ENCODE measurements around the gene MYOM3. TPM values are rescaled to one million over a fixed set of nuclear protein-coding genes. Genes with fewer than 3 reads are reported as not detected.

Gene MYOM3
- polyA plus RNA-seq = under 1 TPM; 0.27 to 0.37 TPM

GRCh38 chr1:24111996-24112779 is at the start of gene MYOM3:
Gene MYOM3, minus strand, starts transcription at chr1:24112135. Its CDS starts 3,499 bp downstream, at chr1:24108636.
- peaks cover 4 to 28% of the 10 kb centered on the region in 2 donors for H3K4me1 ChIP-seq (ENCODE audit: control insufficient read depth in 2 of 2, insufficient read depth in 2 of 2, low read length in 1 of 2)
- WGBS, 2 donors = 32 to 44% methylated on average over 27 of the region's 27 CpGs
- H3K27ac ChIP-seq (ENCODE audit: low read depth in 2 of 2, low read length in 1 of 2) = peak within 1 kb of the TSS in 1 of 2 donors; percentile 56
- H3K4me3 ChIP-seq (ENCODE audit: low read depth in 1 of 2, low read length in 2 of 2) = no peak within 1 kb of the TSS
- H3K9me3 ChIP-seq (ENCODE audit: control insufficient read depth in 2 of 2, insufficient read depth in 1 of 2, low read depth in 1 of 2, low read length in 1 of 2) = no peaks in the 10 kb centered on the region
- no peaks in the 10 kb centered on the region for H3K36me3 ChIP-seq (ENCODE audit: control insufficient read depth in 2 of 2, insufficient read depth in 2 of 2, low read length in 1 of 2)
- H3K27me3 ChIP-seq (ENCODE audit: control insufficient read depth in 1 of 2, insufficient read depth in 2 of 2, low read length in 2 of 2) = no peaks in the 10 kb centered on the region

- 86 to 87% methylated on average over 4 of the region's 4 CpGs for WGBS, 2 donors
- Histone ChIP-seq H3K4me1 (ENCODE audit: control insufficient read depth in 2 of 2, insufficient read depth in 2 of 2, low read length in 1 of 2) (no peaks in the 10 kb centered on the region), H3K36me3 (ENCODE audit: control insufficient read depth in 2 of 2, insufficient read depth in 2 of 2, low read length in 1 of 2) (peaks cover 5 to 16% of the 10 kb centered on the region in 2 donors), H3K27me3 (ENCODE audit: control insufficient read depth in 1 of 2, insufficient read depth in 2 of 2, low read length in 2 of 2) (no peaks in the 10 kb centered on the region), H3K27ac (ENCODE audit: low read depth in 2 of 2, low read length in 1 of 2) (no peak overlapping the region), H3K9me3 (ENCODE audit: control insufficient read depth in 2 of 2, insufficient read depth in 1 of 2, low read depth in 1 of 2, low read length in 1 of 2) (no peaks in the 10 kb centered on the region), H3K4me3 (ENCODE audit: low read depth in 1 of 2, low read length in 2 of 2) (no peak overlapping the region)
Observed at GRCh38 chr1:24161270-24161669, 49.3 kb upstream of the MYOM3 start.

DNA sequence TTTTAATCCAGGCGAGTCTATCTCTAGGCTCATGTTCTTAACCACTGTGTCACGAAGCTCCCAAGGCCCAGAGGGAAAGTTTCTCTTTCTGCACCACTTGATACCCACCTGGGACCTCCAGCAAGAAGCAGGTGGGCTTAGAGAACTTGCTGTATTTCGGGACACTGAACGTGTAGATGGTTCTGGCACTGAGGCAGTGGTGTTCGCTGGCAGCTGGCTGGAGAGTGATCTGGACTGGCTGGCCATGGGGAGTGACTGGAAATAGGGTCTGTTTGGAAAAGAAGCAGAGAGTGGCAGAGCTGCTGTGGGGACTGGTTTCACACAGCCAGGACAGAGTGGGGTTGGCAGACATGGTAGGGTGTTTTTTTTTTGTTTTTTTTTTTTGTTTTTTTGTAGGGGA is 47.4 kb upstream of the MYOM3 start:
- Histone ChIP-seq H3K36me3 (ENCODE audit: control insufficient read depth in 2 of 2, insufficient read depth in 2 of 2, low read length in 1 of 2) (peaks cover 0 to 14% of the 10 kb centered on the region in 2 donors), H3K9me3 (ENCODE audit: control insufficient read depth in 2 of 2, insufficient read depth in 1 of 2, low read depth in 1 of 2, low read length in 1 of 2) (no peaks in the 10 kb centered on the region), H3K27me3 (ENCODE audit: control insufficient read depth in 1 of 2, insufficient read depth in 2 of 2, low read length in 2 of 2) (no peaks in the 10 kb centered on the region), H3K27ac (ENCODE audit: low read depth in 2 of 2, low read length in 1 of 2) (no peak overlapping the region), H3K4me3 (ENCODE audit: low read depth in 1 of 2, low read length in 2 of 2) (no peak overlapping the region), H3K4me1 (ENCODE audit: control insufficient read depth in 2 of 2, insufficient read depth in 2 of 2, low read length in 1 of 2) (peaks cover 0 to 3% of the 10 kb centered on the region in 2 donors)
- WGBS, 2 donors = 85 to 88% methylated on average over 5 of the region's 5 CpGs

- Histone ChIP-seq H3K4me3 (ENCODE audit: low read depth in 1 of 2, low read length in 2 of 2) (no peak overlapping the region), H3K9me3 (ENCODE audit: control insufficient read depth in 2 of 2, insufficient read depth in 1 of 2, low read depth in 1 of 2, low read length in 1 of 2) (no peaks in the 10 kb centered on the region), H3K27ac (ENCODE audit: low read depth in 2 of 2, low read length in 1 of 2) (no peak overlapping the region), H3K4me1 (ENCODE audit: control insufficient read depth in 2 of 2, insufficient read depth in 2 of 2, low read length in 1 of 2) (peaks cover 0 to 3% of the 10 kb centered on the region in 2 donors), H3K27me3 (ENCODE audit: control insufficient read depth in 1 of 2, insufficient read depth in 2 of 2, low read length in 2 of 2) (no peaks in the 10 kb centered on the region), H3K36me3 (ENCODE audit: control insufficient read depth in 2 of 2, insufficient read depth in 2 of 2, low read length in 1 of 2) (peaks cover 0 to 14% of the 10 kb centered on the region in 2 donors)
- whole genome bisulfite sequencing, 2 donors = 86% methylated on average over 6 of the region's 6 CpGs
Observed at GRCh38 chr1:24157918-24158481, 46.1 kb upstream of the MYOM3 start.

- WGBS, 2 donors = 95% methylated on average over 18 of the region's 18 CpGs
- Histone ChIP-seq H3K27ac (ENCODE audit: low read depth in 2 of 2, low read length in 1 of 2) (no peak overlapping the region), H3K27me3 (ENCODE audit: control insufficient read depth in 1 of 2, insufficient read depth in 2 of 2, low read length in 2 of 2) (no peaks in the 10 kb centered on the region), H3K4me1 (ENCODE audit: control insufficient read depth in 2 of 2, insufficient read depth in 2 of 2, low read length in 1 of 2) (peaks cover 0 to 3% of the 10 kb centered on the region in 2 donors), H3K9me3 (ENCODE audit: control insufficient read depth in 2 of 2, insufficient read depth in 1 of 2, low read depth in 1 of 2, low read length in 1 of 2) (no peaks in the 10 kb centered on the region), H3K4me3 (ENCODE audit: low read depth in 1 of 2, low read length in 2 of 2) (no peak overlapping the region), H3K36me3 (ENCODE audit: control insufficient read depth in 2 of 2, insufficient read depth in 2 of 2, low read length in 1 of 2) (peaks cover 0 to 14% of the 10 kb centered on the region in 2 donors)
Observed at GRCh38 chr1:24156542-24157260, 44.8 kb upstream of the MYOM3 start.

GRCh38 chr1:24155011-24155782 is 43.3 kb upstream of the MYOM3 start:
- Histone ChIP-seq H3K36me3 (ENCODE audit: control insufficient read depth in 2 of 2, insufficient read depth in 2 of 2, low read length in 1 of 2) (peaks cover 0 to 14% of the 10 kb centered on the region in 2 donors), H3K27me3 (ENCODE audit: control insufficient read depth in 1 of 2, insufficient read depth in 2 of 2, low read length in 2 of 2) (no peaks in the 10 kb centered on the region), H3K4me3 (ENCODE audit: low read depth in 1 of 2, low read length in 2 of 2) (no peak overlapping the region), H3K27ac (ENCODE audit: low read depth in 2 of 2, low read length in 1 of 2) (no peak overlapping the region), H3K4me1 (ENCODE audit: control insufficient read depth in 2 of 2, insufficient read depth in 2 of 2, low read length in 1 of 2) (peaks cover 0 to 3% of the 10 kb centered on the region in 2 donors), H3K9me3 (ENCODE audit: control insufficient read depth in 2 of 2, insufficient read depth in 1 of 2, low read depth in 1 of 2, low read length in 1 of 2) (no peaks in the 10 kb centered on the region)
- 45 to 46% methylated on average over 11 of the region's 11 CpGs for WGBS, 2 donors

DNA sequence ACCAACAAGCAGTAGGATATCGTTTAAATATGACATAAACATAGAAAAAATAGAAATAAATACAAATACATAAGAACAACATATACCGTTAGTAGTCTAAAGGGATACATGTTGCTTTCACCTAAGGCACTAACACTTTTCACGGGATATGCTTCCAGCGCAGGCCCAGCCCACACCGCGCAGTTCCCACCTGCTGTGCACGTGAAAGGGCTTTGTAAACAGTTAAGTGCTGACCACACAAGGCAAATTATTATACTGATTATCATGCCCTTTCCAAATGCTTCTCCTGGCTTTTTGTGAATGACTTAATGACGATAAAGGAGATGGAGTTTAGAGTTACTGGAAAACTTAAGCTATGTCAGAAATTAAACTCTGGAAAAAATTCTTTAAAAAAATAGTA is 42.3 kb upstream of the MYOM3 start:
- H3K27ac ChIP-seq (ENCODE audit: low read depth in 2 of 2, low read length in 1 of 2) = no peak overlapping the region
- H3K4me1 ChIP-seq (ENCODE audit: control insufficient read depth in 2 of 2, insufficient read depth in 2 of 2, low read length in 1 of 2) = peaks cover 2 to 5% of the 10 kb centered on the region in 2 donors
- H3K4me3 ChIP-seq (ENCODE audit: low read depth in 1 of 2, low read length in 2 of 2) = no peak overlapping the region
- H3K36me3 ChIP-seq (ENCODE audit: control insufficient read depth in 2 of 2, insufficient read depth in 2 of 2, low read length in 1 of 2) = peaks cover 0 to 12% of the 10 kb centered on the region in 2 donors
- no peaks in the 10 kb centered on the region for H3K9me3 ChIP-seq (ENCODE audit: control insufficient read depth in 2 of 2, insufficient read depth in 1 of 2, low read depth in 1 of 2, low read length in 1 of 2)
- H3K27me3 ChIP-seq (ENCODE audit: control insufficient read depth in 1 of 2, insufficient read depth in 2 of 2, low read length in 2 of 2) = no peaks in the 10 kb centered on the region
- WGBS, 2 donors = 79% methylated on average over 8 of the region's 8 CpGs

DNA sequence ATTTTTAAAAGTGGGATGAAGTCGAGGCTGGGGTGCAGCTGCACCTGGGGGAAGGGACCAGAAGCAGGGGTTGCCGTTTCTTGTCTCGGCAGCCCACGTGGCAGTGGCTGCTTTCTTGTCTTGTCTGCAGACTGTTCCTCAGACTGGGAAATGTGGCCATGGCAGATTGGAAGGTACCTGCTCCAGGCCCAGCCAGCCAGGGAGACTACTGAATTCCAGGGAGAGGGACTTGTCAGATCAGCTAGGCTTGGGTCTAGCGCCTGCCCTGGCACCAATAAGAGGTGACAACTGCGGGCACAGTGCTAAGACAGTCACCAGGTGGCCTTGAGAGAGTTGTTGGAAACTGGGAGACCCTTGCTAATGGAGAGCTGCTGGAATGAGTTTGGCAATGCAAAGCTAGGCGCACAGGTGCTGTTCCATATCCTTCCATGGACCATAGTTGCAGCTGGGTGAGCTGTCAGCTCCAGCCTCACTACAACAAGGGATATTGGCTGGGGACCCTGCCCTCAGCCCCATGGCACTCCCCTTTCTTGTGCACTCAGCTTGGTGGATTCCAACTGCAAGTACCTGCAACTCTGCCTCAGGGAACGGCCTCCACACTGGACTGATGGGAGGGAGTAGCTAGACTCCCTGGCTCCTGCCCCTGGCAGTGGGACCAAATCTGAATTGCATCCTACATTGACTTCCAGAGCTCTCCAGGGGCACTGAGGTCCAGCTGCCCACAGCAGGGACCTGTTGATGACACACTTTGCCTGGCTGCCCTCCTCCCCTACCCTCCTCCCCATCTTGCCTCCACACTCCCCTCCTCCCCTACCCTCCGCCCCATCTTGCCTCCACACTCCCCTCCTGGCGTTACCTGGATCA is 40.9 kb upstream of the MYOM3 start:
- 83 to 85% methylated on average over 10 of the region's 10 CpGs for WGBS, 2 donors

More for the DNA sequence above, 40.9 kb upstream of the MYOM3 start:
- Histone ChIP-seq H3K9me3 (ENCODE audit: control insufficient read depth in 2 of 2, insufficient read depth in 1 of 2, low read depth in 1 of 2, low read length in 1 of 2) (no peaks in the 10 kb centered on the region), H3K4me3 (ENCODE audit: low read depth in 1 of 2, low read length in 2 of 2) (no peak overlapping the region), H3K36me3 (ENCODE audit: control insufficient read depth in 2 of 2, insufficient read depth in 2 of 2, low read length in 1 of 2) (peaks cover 0 to 11% of the 10 kb centered on the region in 2 donors), H3K4me1 (ENCODE audit: control insufficient read depth in 2 of 2, insufficient read depth in 2 of 2, low read length in 1 of 2) (peaks cover 2 to 5% of the 10 kb centered on the region in 2 donors), H3K27ac (ENCODE audit: low read depth in 2 of 2, low read length in 1 of 2) (no peak overlapping the region), H3K27me3 (ENCODE audit: control insufficient read depth in 1 of 2, insufficient read depth in 2 of 2, low read length in 2 of 2) (no peaks in the 10 kb centered on the region)
